K562 (cell line): ENCODE results near the gene TIGD1. TPM values are rescaled to one million over a fixed set of nuclear protein-coding genes. Genes with fewer than 3 reads are reported as not detected.
A peak's percentile ranks its signal among the peaks of the same experiment; 100 is the strongest.

Experiments used
- ATAC-seq: fragments of 200-7000 bp; cut with Tn5 transposase; 3 replicates; pipeline ENCODE4 v1.9.1; 2020; ENCODE audit warnings: moderate library complexity
- BruUV-seq: library from RNA; stranded (reverse); fragments of 400-500 nt; replicated peaks from 2 replicates; lab custom pipeline; 2021; lab: Mats Ljungman, UMichigan
- CTCF ChIA-PET: fragments of 300-600 bp; formaldehyde crosslinking; extraction: SDS; loops from one replicate; lab custom pipeline; 2021; ENCODE audit warnings: low intra/inter-chr PET ratio; lab: Yijun Ruan, JAX
- POLR2A ChIA-PET: fragments of 300-600, 350-650 bp; sonication (Branson Sonifier 250); formaldehyde crosslinking; extraction: SDS; loops from one replicate; lab custom pipeline; 2021; ENCODE audit warnings: antibody characterized with exemption, inconsistent platforms; lab: Yijun Ruan, JAX
- DNase-seq, 4 experiments: peaks; one replicate each; pipeline versions ENCODE4 v3.0.0 to v3.0.0-alpha.2; 2011 to 2018; ENCODE audit warnings: low spot score in 3 of 4, mixed read lengths in 3 of 4; ENCODE audit errors: extremely low read depth in 1 of 4
- FAIRE-seq: peaks from 2 replicates; lab custom pipeline; 2011; peaks lifted over from hg19 to GRCh38; lab: Jason Lieb, UNC
- H2AFZ ChIP-seq: 2 replicates; pipeline ENCODE4 v1.6.0; 2011; ENCODE audit warnings: low read depth, low read length, control low read depth, inconsistent platforms
- H3K27ac ChIP-seq: fragments of 200-600 bp; 3 replicates; pipeline ENCODE4 v1.8.0; 2011; ENCODE audit warnings: low read depth, mild to moderate bottlenecking, control low read depth, inconsistent platforms, low read length, moderate library complexity, mixed read lengths; ENCODE audit errors: extremely low read depth
- H3K27me3 ChIP-seq, 2 experiments: fragments of 300-600 bp in 1 of 2; 2 replicates in 1 of 2; 3 replicates in 1 of 2; pipeline versions ENCODE4 v1.6.0 to v1.8.0; 2011; ENCODE audit warnings: inconsistent platforms in 2 of 2, low read length in 2 of 2, mild to moderate bottlenecking in 1 of 2, mixed read lengths in 1 of 2, moderate library complexity in 1 of 2; ENCODE audit not compliant: control insufficient read depth in 2 of 2, insufficient read depth in 2 of 2
- H3K36me3 ChIP-seq: fragments of 300-600 bp; 3 replicates; pipeline ENCODE4 v1.8.0; 2011; ENCODE audit warnings: mild to moderate bottlenecking, low read length, inconsistent platforms; ENCODE audit not compliant: control insufficient read depth, insufficient read depth
- H3K4me1 ChIP-seq, 2 experiments: fragments of 200-600 bp in 1 of 2; replicated peaks in 1 of 2; 2 replicates in 1 of 2; 3 replicates in 1 of 2; pipeline versions ENCODE4 v1.5.1 to v1.8.0; 2011; ENCODE audit warnings: inconsistent platforms in 2 of 2, low read length in 2 of 2, mild to moderate bottlenecking in 1 of 2, mixed read lengths in 1 of 2, moderate library complexity in 1 of 2; ENCODE audit not compliant: control insufficient read depth in 2 of 2, insufficient read depth in 2 of 2
- H3K4me2 ChIP-seq: 2 replicates; pipeline ENCODE4 v1.6.1; 2011; ENCODE audit warnings: low read length, control low read depth, inconsistent platforms, mixed read lengths; ENCODE audit not compliant: insufficient read depth
- H3K4me3 ChIP-seq: fragments of 200-600 bp; sonication (generic), shearing (Covaris generic); 2 replicates; pipeline ENCODE4 v1.5.1; 2016; ENCODE audit warnings: control low read depth, inconsistent platforms
- H3K79me2 ChIP-seq: fragments of 200-600 bp; 3 replicates; pipeline ENCODE4 v1.8.0; 2011; ENCODE audit warnings: low read length, inconsistent platforms; ENCODE audit not compliant: control insufficient read depth, insufficient read depth
- H3K9ac ChIP-seq, 2 experiments: 2 replicates each; pipeline versions ENCODE4 v1.6.0 to v1.6.1; 2011; ENCODE audit warnings: low read depth in 2 of 2, low read length in 2 of 2, control low read depth in 1 of 2, inconsistent platforms in 1 of 2, mild to moderate bottlenecking in 1 of 2, mixed read lengths in 1 of 2; ENCODE audit not compliant: insufficient read depth in 1 of 2
- H3K9me1 ChIP-seq: one replicate; pipeline ENCODE4 v1.6.0; 2011; ENCODE audit warnings: inconsistent platforms, mild to moderate bottlenecking, low read length, moderate library complexity; ENCODE audit not compliant: control insufficient read depth, insufficient read depth
- H3K9me3 ChIP-seq: replicated peaks from 2 replicates; pipeline ENCODE4 v1.5.1; 2011; ENCODE audit warnings: low read depth, low read length, inconsistent platforms; ENCODE audit not compliant: control insufficient read depth, insufficient read depth
- H4K20me1 ChIP-seq: replicated peaks from 2 replicates; pipeline ENCODE4 v1.6.1; 2011; ENCODE audit warnings: low read length, inconsistent platforms, mixed read lengths; ENCODE audit not compliant: control insufficient read depth, insufficient read depth
- TFAP4 ChIP-seq: sonication (generic); formaldehyde crosslinking; IDR thresholded peaks from 2 replicates; pipeline ENCODE4 v1.8.0; 2022; ENCODE audit warnings: missing genetic modification reagents, mild to moderate bottlenecking, moderate library complexity, borderline replicate concordance
- ZNF77 ChIP-seq: fragments of 250-450 bp; sonication (Bioruptor Pico); IDR thresholded peaks from 2 replicates; pipeline ENCODE4 v1.5.0; 2020
- WGBS: fragments of 100-300 bp; shearing (Covaris generic); methylation state at CpG from one replicate; pipeline ENCODE4 v1.1.6; 2016; ENCODE audit warnings: low coverage, mixed read lengths; ENCODE audit not compliant: insufficient coverage; ENCODE audit errors: missing lambda C conversion rate; 5-methylcytosine and 5-hydroxymethylcytosine counted together
- in situ Hi-C: fragments of 300-500 bp; cut with MboI; formaldehyde crosslinking; loops from 4 replicates; pipeline ENCODE4 v1.15.0; 2018; ENCODE audit warnings: inconsistent platforms, mixed read lengths
- intact Hi-C: fragments of 100-400 bp; cut with micrococcal nuclease; formaldehyde crosslinking; loops from 2 replicates; pipeline ENCODE4 v1.14.2; 2022
- polyA plus RNA-seq, 8 experiments: library from polyadenylated mRNA; depleted of rRNA in 4 of 8; stranded (reverse) in 5 of 8; unstranded in 3 of 8; fragments of >200 nt; fragmentation: Nextera tagmentation in 2 of 8; fragmentation: Illumina TruSeq in 1 of 8; extraction: Ambion mirVana in 2 of 8; extraction: Trizol in 1 of 8; gene quantifications; 2 replicates each; pipeline versions ENCODE4 v1.2.1 to v1.2.3, GENCODE V29; 2011 to 2014; ENCODE audit warnings: inconsistent platforms in 1 of 8, missing spikeins in 1 of 8
- total RNA-seq, 7 experiments: library from RNA; depleted of rRNA in 6 of 7; stranded (reverse); fragments of >200 nt in 6 of 7; fragmentation: Illumina TruSeq in 2 of 7; extraction: Trizol in 2 of 7; gene quantifications; 2 replicates each; pipeline versions ENCODE4 v1.2.1 to v1.2.3, GENCODE V29; 2011 to 2021; ENCODE audit warnings: low replicate concordance in 1 of 7

The TIGD1 gene
- total and polyA plus RNA-seq, 9 of the 15 experiments (the other 6 are each of a cell fraction or from before 2014, with no cell fraction given), result 2.0 to 10.1 (median 6.6) TPM

DNA sequence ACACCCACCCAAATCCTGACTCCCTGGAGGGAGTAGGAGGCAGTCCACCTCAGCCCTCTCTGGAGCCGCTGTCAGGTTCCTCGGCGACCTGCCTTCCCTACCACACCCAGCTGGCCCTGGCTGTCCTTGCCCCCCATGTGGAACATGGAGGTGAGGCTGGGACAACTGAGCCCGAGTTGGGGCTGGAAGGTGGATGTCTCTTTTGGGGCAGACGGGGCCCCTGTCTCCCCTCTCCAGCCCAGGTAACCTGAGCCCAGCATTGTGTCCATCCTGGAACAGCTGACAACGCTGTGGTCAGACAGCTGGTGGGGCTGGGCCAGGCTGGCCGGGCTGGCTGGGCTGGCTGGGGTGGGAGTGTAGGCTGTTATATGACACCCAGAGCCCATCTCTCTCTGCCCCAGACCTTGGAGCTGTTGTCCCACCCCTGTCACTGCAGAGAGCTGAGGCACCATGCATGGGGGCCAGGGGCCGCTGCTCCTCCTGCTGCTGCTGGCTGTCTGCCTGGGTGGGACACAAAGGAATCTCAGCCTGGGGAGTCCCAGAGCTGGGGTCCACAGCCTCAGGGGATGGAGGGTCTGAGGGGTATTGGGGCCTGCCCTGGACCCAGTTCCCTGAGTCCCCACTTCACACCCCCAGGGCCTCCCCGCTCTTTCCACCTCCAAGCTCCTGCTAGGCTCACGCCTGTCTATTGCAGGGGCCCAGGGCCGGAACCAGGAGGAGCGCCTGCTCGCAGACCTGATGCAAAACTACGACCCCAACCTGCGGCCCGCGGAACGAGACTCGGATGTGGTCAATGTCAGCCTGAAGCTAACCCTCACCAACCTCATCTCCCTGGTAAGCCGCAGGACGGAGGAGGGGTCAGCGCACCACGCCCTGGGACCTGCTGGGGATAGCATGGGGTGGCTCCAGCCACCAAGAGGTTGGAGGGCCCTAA, 10.8 kb downstream of the TIGD1 start, which contains the start of gene CHRNG:
CHRNG (plus strand) TSS at position 395 of the 934 bp plus-strand sequence; CDS start at position 451, 56 bp downstream.
- intact Hi-C loops (no loop called here), in situ Hi-C loops (no loop called here)
- no peak within 1 kb of the TSS for H3K27ac ChIP-seq
- DNase-seq, result no peak
- peak; percentile 11; the same call in 2 of the 3 replicates for ATAC-seq
- H3K9me1 ChIP-seq, result no peaks in the 10 kb centered on the region
- no TSS peak for BruUV-seq
- POLR2A ChIA-PET, result interaction anchor here (1.2 kb wide), 1 partner anchor 75 kb away, joined by 3 read pairs; no protein-coding TSS in a partner anchor
- H3K4me1 ChIP-seq, result peaks cover 0 to 31% of the 10 kb centered on the region in 2 experiments; a peak in 2 of 5 replicates
- H3K79me2 ChIP-seq, result no peaks in the 10 kb centered on the region
- 18% methylated on average over 17 of the region's 23 CpGs for WGBS
- no peaks in the 10 kb centered on the region for H3K27me3 ChIP-seq
- TF ChIP-seq ZNF77 (CRISPR knock-in tag) (no peak), TFAP4 (CRISPR knock-in tag) (peak; percentile 93)
- no peaks in the 10 kb centered on the region for H3K36me3 ChIP-seq
- no peaks in the 10 kb centered on the region for H4K20me1 ChIP-seq
- no peak for FAIRE-seq
- CTCF ChIA-PET, result no interaction called here
- no peak within 1 kb of the TSS for H3K4me2 ChIP-seq
- no peak within 1 kb of the TSS for H2AFZ ChIP-seq
- peak within 1 kb of the TSS in 1 of 2 experiments; percentile 20; a peak in 1 of 4 replicates for H3K9ac ChIP-seq
- H3K9me3 ChIP-seq, result no peaks in the 10 kb centered on the region
- no peak within 1 kb of the TSS for H3K4me3 ChIP-seq
